Measurements from ENCODE around the gene MRPL33. TPM values are rescaled to one million over a fixed set of nuclear protein-coding genes. Genes with fewer than 3 reads are reported as not detected.

The MRPL33 gene
- total and polyA plus RNA-seq, 2 of the 13 experiments (the other 11 are each of a cell fraction or from before 2014, with no cell fraction given), result 69.7 to 218 TPM

DNA sequence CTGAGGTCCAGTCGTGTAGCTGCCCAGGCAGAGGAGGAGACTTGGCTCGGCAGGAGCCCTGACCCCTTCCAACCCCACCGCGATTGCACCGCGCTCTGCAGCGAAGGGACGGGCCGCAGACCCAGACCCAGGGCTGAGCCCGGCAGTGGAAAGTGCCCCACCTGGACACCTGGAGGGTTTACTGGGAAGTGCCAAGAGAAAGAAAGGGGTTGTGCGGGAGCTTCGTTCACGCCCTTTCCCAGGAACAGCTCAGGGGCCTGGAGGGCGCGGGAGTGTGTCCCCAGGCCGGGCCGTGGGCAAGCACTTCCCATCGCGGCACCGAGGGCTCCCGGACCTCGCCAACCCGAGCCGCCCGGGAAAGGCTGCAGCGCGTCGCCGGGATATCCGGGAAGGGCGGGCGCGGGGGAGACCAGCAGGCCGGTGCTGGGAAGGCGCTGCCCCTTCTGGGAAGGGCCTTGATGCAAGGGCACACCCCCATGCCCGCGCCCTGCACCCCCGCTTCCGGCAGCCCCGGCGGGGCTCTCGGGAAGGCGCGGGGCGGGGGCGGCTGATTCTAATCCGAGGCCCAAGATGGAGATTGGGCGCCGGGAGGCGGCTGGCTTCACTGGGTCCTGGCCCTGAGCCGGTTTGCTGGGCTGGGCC lies 36.1 kb upstream of the MRPL33 start:
- Histone ChIP-seq H3K27ac (ENCODE audit: extremely low read length, insufficient read depth, low read length) (no peak overlapping the region), H3K9ac (ENCODE audit: insufficient read depth, low read depth, low read length) (no peak overlapping the region), H3K4me3 (replicated peaks in 1 of 3; ENCODE audit: insufficient read depth in 1 of 3, low read depth in 2 of 3, low read length in 3 of 3) (no peak overlapping the region), H3K36me3 (replicated peaks in 1 of 2; ENCODE audit: control insufficient read depth in 1 of 2, insufficient read depth in 2 of 2, low read length in 2 of 2) (no peaks in the 10 kb centered on the region), H3K27me3 (ENCODE audit: control insufficient read depth in 1 of 2, insufficient read depth in 2 of 2, low read length in 2 of 2) (no peaks in the 10 kb centered on the region), H3K4me2 (ENCODE audit: low read depth, low read length) (no peak overlapping the region), H4K20me1 (ENCODE audit: insufficient read depth, low read length) (no peaks in the 10 kb centered on the region), H3K9me3 (ENCODE audit: low read length) (no peaks in the 10 kb centered on the region), H2AFZ (ENCODE audit: low read length) (no peak overlapping the region), H3K4me1 (ENCODE audit: insufficient read depth, low read length) (peaks cover 48% of the 10 kb centered on the region), H3K79me2 (ENCODE audit: insufficient read depth, low read length) (no peaks in the 10 kb centered on the region)
- DNase-seq (ENCODE audit: low spot score) (no peak), FAIRE-seq (no peak), ATAC-seq (no peak)
- intact Hi-C loops (cut with micrococcal nuclease; ENCODE audit: unreplicated experiment), result no loop called here
- ChIA-PET CTCF (ENCODE audit: low intra/inter-chr PET ratio, low total read pairs) (no interaction called here), POLR2A (interaction anchor here (1.1 to 4.1 kb wide), 2 partner anchors 11 to 17 kb away, joined by 4 to 69 read pairs; no protein-coding TSS in a partner anchor)
- BruUV-seq (replicated peaks), result no TSS peak
- 92% methylated on average over 31 of the region's 51 CpGs for WGBS (ENCODE audit: low lambda C conversion rate)
- TF ChIP-seq ZNF354B (CRISPR knock-in tag; IDR thresholded peaks at IDR 0.05) (no peak), POLR2AphosphoS5 (IDR thresholded peaks at IDR 0.05; ENCODE audit: low read depth, low read length) (no peak), NBN (conservative IDR thresholded peaks at IDR 0.05) (no peak), MYNN (CRISPR knock-in tag; IDR thresholded peaks at IDR 0.05; ENCODE audit: low read depth) (no peak), HOXA9 (CRISPR knock-in tag; IDR thresholded peaks at IDR 0.05; ENCODE audit: borderline replicate concordance) (no peak), DNMT1 (CRISPR knock-in tag; IDR thresholded peaks at IDR 0.05) (0 out of 2 replicates have a peak, but pooled peaks have one; percentile 22), ZNF205 (CRISPR knock-in tag; IDR thresholded peaks at IDR 0.05) (no peak), ZBTB38 (CRISPR knock-in tag; IDR thresholded peaks at IDR 0.05) (0 out of 2 replicates have a peak, but pooled peaks have one; percentile 47), HNRNPK (IDR thresholded peaks at IDR 0.05; ENCODE audit: low read depth, low read length, poor library complexity, severe bottlenecking) (no peak), TAF15 (IDR thresholded peaks at IDR 0.05; ENCODE audit: low read depth, low read length, poor library complexity, severe bottlenecking) (no peak), MAFF (IDR thresholded peaks at IDR 0.05; ENCODE audit: low read depth, low read length) (no peak)
- in situ Hi-C loops (cut with HindIII; ENCODE audit: extremely low pct_ligation_motif_present, low pct_unique_long_range_greater_than_20kb), result no loop called here
